ENCODE results near the gene BTBD16. TPM values are rescaled to one million over a fixed set of nuclear protein-coding genes. Genes with fewer than 3 reads are reported as not detected.

Gene BTBD16
- total RNA-seq, 6 donors from 2014 or later, result 0.20 to 1.8 (median 0.91) TPM; not detected in 3

DNA sequence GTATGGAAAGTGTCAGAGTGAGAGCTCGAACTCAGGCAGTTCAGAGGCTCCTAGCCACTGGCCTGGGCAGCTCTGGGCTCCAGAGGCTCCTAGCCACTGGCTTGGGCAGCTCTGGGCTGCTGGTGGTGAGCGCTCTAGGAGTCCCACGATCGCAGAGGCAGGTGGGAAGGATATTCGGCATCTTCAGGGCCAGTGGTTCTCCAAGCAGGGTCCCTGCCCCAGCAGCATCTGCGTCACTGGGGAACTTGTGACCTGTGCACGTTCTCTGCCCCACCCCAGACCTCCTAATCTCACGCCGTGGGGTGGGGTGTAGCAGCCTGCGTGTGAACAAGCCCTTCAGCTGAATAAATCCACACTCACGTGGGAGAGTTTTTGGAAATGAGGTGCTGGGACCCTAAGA is 25.2 kb upstream of the BTBD16 start:
- H3K36me3 ChIP-seq, result peaks cover 24 to 98% (median 65%) of the 10 kb centered on the region in 4 donors

DNA sequence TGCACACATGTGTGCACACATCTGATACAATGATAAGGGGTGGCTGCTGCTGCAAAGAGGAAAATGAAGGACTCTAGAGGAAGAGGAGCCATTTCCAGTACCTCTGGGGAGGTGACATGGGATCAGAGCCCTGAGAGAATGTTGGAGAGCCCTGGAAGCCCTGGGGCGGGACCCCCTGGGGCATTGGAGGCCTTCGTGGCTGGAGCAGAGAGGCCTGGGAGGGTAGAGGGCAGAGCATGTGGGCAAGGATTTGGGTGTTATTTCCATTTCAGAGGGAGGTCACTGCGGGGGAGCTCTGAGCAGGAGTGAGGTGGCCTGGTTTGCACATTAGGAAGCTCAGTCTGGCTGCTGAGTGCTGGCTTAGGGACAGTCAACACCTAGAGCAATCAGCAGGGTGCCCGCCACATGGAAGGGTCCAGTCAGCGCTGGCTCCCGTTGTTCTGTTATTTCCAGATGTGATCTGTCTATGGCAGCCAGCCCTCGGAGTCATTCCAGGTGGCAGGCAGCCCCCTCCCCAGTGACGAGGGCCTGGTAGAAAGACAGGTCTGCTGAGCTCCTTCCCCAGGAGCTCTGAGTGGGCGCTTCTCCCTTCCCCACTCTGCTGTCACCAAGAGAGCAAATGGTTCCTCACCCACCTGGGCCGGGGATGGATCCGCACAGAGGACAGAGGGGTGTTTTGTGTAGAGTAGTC is 24.1 kb upstream of the BTBD16 start:
- H3K4me1 ChIP-seq, result no peaks in the 10 kb centered on the region
- WGBS, 2 donors, result 86 to 87% methylated on average over 6 to 11 of the region's 11 CpGs
- peaks cover 17 to 98% (median 60%) of the 10 kb centered on the region in 4 donors for H3K36me3 ChIP-seq
- H3K4me3 ChIP-seq, result no peak overlapping the region
- ATAC-seq (ENCODE audit: low FRiP score in 2 of 2) (no peak), DNase-seq (no peak)
- TF ChIP-seq POLR2AphosphoS5 (IDR thresholded peaks at IDR 0.05), result no peak
- no peaks in the 10 kb centered on the region for H3K9me3 ChIP-seq
- no peak overlapping the region for H3K27ac ChIP-seq
- H3K27me3 ChIP-seq, result no peaks in the 10 kb centered on the region

More for the DNA sequence above, 25.2 kb upstream of the BTBD16 start:
- Histone ChIP-seq H3K4me3 (no peak overlapping the region), H3K27me3 (no peaks in the 10 kb centered on the region), H3K4me1 (no peaks in the 10 kb centered on the region), H3K9me3 (no peaks in the 10 kb centered on the region), H3K27ac (no peak overlapping the region)
- no peak for ATAC-seq (ENCODE audit: low FRiP score in 2 of 2)
- TF ChIP-seq, protein P1, sequence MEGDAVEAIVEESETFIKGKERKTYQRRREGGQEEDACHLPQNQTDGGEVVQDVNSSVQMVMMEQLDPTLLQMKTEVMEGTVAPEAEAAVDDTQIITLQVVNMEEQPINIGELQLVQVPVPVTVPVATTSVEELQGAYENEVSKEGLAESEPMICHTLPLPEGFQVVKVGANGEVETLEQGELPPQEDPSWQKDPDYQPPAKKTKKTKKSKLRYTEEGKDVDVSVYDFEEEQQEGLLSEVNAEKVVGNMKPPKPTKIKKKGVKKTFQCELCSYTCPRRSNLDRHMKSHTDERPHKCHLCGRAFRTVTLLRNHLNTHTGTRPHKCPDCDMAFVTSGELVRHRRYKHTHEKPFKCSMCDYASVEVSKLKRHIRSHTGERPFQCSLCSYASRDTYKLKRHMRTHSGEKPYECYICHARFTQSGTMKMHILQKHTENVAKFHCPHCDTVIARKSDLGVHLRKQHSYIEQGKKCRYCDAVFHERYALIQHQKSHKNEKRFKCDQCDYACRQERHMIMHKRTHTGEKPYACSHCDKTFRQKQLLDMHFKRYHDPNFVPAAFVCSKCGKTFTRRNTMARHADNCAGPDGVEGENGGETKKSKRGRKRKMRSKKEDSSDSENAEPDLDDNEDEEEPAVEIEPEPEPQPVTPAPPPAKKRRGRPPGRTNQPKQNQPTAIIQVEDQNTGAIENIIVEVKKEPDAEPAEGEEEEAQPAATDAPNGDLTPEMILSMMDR (IDR thresholded peaks at IDR 0.05), result no peak
- WGBS, 2 donors, result 88 to 91% methylated on average over 11 of the region's 11 CpGs
- no peak for DNase-seq

DNA sequence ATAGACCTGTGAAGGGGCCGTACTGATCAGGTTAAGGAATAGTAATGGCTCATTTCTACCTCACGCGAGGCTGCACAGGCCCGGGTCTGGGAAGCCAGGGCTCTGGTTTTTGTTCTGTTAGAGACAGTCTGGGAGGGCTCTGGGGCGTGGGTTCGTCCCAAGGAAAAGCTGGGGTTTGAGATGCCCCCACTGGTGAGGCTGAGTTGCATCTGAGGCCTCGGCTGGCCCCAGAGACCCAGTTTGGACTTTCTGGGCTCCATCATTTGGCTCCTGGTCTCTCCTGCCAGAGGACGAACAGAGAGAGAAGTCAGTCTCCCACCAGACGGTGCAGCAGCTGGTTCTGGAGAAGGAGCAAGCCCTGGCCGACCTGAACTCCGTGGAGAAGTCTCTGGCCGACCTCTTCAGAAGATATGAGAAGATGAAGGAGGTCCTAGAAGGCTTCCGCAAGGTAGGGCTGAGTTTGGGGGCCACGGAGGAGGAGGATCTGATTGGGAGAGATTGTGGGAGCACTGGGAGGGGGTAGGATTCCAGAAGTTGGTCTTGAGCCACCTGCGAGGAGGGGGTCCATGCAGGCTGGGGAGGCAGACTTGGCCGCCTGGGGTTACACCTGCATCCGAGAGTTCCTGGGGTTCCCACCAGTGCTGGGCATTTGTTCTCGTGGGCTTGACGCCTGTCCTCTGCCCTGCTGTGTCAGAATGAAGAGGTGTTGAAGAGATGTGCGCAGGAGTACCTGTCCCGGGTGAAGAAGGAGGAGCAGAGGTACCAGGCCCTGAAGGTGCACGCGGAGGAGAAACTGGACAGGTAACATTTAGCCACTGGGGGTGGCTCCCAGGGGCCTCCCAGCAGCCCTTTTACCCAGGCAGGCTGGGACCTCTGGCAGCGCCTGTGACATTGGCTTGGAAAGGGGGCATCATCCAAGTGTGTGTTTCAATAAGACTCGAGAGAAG is 22.5 kb upstream of the BTBD16 start:
- TF ChIP-seq, protein P1 (IDR thresholded peaks at IDR 0.05), result no peak
- TF ChIP-seq POLR2A (IDR thresholded peaks at IDR 0.05), result no peak
- no peak for TF ChIP-seq POLR2AphosphoS5 (IDR thresholded peaks at IDR 0.05)
- TF ChIP-seq EP300 (IDR thresholded peaks at IDR 0.05), result no peak
- no peak overlapping the region for H3K27ac ChIP-seq
- no peaks in the 10 kb centered on the region for H3K27me3 ChIP-seq
- no peak for DNase-seq
- H3K4me1 ChIP-seq, result no peaks in the 10 kb centered on the region
- H3K4me3 ChIP-seq, result no peak overlapping the region
- 91 to 92% methylated on average over 21 to 25 of the region's 25 CpGs for WGBS, 2 donors
- H3K9me3 ChIP-seq, result no peaks in the 10 kb centered on the region
- no peak for ATAC-seq (ENCODE audit: low FRiP score in 2 of 2)
- peaks cover 11 to 93% (median 60%) of the 10 kb centered on the region in 4 donors for H3K36me3 ChIP-seq

DNA sequence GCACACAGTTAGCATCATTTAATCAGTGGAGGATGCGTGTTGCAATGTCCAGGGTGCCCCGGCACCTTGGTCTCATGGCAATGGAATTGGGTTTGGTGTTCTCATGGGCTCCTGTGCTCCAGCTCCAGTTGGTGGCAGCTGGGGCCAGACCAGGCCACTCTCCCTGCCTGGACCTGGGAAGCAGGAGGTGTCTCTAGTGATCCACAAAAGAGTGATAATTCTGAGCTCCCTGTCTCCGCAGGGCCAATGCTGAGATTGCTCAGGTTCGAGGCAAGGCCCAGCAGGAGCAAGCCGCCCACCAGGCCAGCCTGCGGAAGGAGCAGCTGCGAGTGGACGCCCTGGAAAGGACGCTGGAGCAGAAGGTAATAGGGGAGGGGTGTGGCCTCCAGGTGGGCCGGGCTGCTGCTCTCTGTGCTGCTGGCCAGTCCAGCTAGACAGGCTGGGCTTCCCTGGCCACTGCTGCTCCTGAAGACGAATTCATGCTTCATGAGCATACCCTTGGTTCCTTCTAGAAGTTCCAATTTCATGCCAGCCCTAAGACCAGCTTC is 21.7 kb upstream of the BTBD16 start:
- no peak for DNase-seq
- 91 to 95% methylated on average over 10 to 11 of the region's 11 CpGs for WGBS, 2 donors

More for the DNA sequence above, 21.7 kb upstream of the BTBD16 start:
- H3K27ac ChIP-seq, result no peak overlapping the region
- H3K4me1 ChIP-seq, result no peaks in the 10 kb centered on the region
- H3K36me3 ChIP-seq, result peaks cover 11 to 93% (median 56%) of the 10 kb centered on the region in 4 donors
- TF ChIP-seq POLR2AphosphoS5 (IDR thresholded peaks at IDR 0.05) (no peak), EP300 (IDR thresholded peaks at IDR 0.05) (no peak), POLR2A (IDR thresholded peaks at IDR 0.05) (no peak)
- TF ChIP-seq, protein P1 (IDR thresholded peaks at IDR 0.05), result no peak
- no peaks in the 10 kb centered on the region for H3K27me3 ChIP-seq
- H3K9me3 ChIP-seq, result no peaks in the 10 kb centered on the region
- no peak overlapping the region for H3K4me3 ChIP-seq
- no peak for ATAC-seq (ENCODE audit: low FRiP score in 2 of 2)
